Measurements from ENCODE around the gene ATRIP. TPM values are rescaled to one million over a fixed set of nuclear protein-coding genes. Genes with fewer than 3 reads are reported as not detected.

Gene ATRIP
- polyA plus RNA-seq, 1 donor (not counting 4 experiments of a cell fraction or from before 2014, with no cell fraction given): 9.7 TPM

GRCh38 chr3:48403533-48404439, 42.8 kb upstream of the ATRIP start:
- no peaks in the 10 kb centered on the region for H3K79me2 ChIP-seq (ENCODE audit: control insufficient read depth, insufficient read depth, low read length)
- no peak for DNase-seq (ENCODE audit: low read depth, low spot score)
- no peaks in the 10 kb centered on the region for H3K27me3 ChIP-seq (ENCODE audit: control insufficient read depth, extremely low read depth, insufficient read depth, low read length)
- H3K4me3 ChIP-seq (ENCODE audit: control insufficient read depth in 2 of 3, extremely low read depth in 1 of 3, insufficient read depth in 2 of 3, low read depth in 1 of 3, low read length in 3 of 3): no peak overlapping the region
- H4K20me1 ChIP-seq (ENCODE audit: control insufficient read depth, extremely low read depth, insufficient read depth, low read length): peaks cover 3% of the 10 kb centered on the region
- FAIRE-seq: no peak
- no peaks in the 10 kb centered on the region for H3K9me1 ChIP-seq (ENCODE audit: control insufficient read depth, extremely low read depth, insufficient read depth, low read length)
- H3K9ac ChIP-seq (ENCODE audit: control insufficient read depth, extremely low read depth, insufficient read depth, low read length): no peak overlapping the region
- H3K4me2 ChIP-seq (ENCODE audit: control insufficient read depth, extremely low read depth, insufficient read depth, low read depth, low read length): no peak overlapping the region
- H3K27ac ChIP-seq (ENCODE audit: control insufficient read depth, insufficient read depth, low read length): no peak overlapping the region
- H3K4me1 ChIP-seq (ENCODE audit: control insufficient read depth, extremely low read depth, insufficient read depth, low read length): peaks cover 23% of the 10 kb centered on the region
- dilution Hi-C loops (cut with MboI; ENCODE audit: extremely low pct_ligation_motif_present, low sequenced_read_pairs): no loop called here
- H3K9me3 ChIP-seq (ENCODE audit: control insufficient read depth, low read depth, low read length): no peaks in the 10 kb centered on the region
- peaks cover 45 to 60% of the 10 kb centered on the region in 2 experiments for H3K36me3 ChIP-seq (ENCODE audit: control insufficient read depth in 2 of 2, extremely low read depth in 1 of 2, insufficient read depth in 2 of 2, low read length in 2 of 2)
- H2AFZ ChIP-seq (ENCODE audit: control insufficient read depth, low read length): no peak overlapping the region
- TF ChIP-seq EZH2 (IDR thresholded peaks at IDR 0.05; ENCODE audit: low read length): no peak
- TF ChIP-seq, protein P1, sequence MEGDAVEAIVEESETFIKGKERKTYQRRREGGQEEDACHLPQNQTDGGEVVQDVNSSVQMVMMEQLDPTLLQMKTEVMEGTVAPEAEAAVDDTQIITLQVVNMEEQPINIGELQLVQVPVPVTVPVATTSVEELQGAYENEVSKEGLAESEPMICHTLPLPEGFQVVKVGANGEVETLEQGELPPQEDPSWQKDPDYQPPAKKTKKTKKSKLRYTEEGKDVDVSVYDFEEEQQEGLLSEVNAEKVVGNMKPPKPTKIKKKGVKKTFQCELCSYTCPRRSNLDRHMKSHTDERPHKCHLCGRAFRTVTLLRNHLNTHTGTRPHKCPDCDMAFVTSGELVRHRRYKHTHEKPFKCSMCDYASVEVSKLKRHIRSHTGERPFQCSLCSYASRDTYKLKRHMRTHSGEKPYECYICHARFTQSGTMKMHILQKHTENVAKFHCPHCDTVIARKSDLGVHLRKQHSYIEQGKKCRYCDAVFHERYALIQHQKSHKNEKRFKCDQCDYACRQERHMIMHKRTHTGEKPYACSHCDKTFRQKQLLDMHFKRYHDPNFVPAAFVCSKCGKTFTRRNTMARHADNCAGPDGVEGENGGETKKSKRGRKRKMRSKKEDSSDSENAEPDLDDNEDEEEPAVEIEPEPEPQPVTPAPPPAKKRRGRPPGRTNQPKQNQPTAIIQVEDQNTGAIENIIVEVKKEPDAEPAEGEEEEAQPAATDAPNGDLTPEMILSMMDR (optimal IDR thresholded peaks at IDR 0.05 in 1 of 3, IDR thresholded peaks at IDR 0.05 in 1 of 3, conservative IDR thresholded peaks at IDR 0.05 in 1 of 3; ENCODE audit: extremely low read depth in 1 of 3, insufficient read depth in 2 of 3, low read length in 3 of 3): no peak

- Histone ChIP-seq H3K27me3 (ENCODE audit: control insufficient read depth, extremely low read depth, insufficient read depth, low read length) (no peaks in the 10 kb centered on the region), H3K79me2 (ENCODE audit: control insufficient read depth, insufficient read depth, low read length) (no peaks in the 10 kb centered on the region), H3K9ac (ENCODE audit: control insufficient read depth, extremely low read depth, insufficient read depth, low read length) (no peak overlapping the region), H3K4me2 (ENCODE audit: control insufficient read depth, extremely low read depth, insufficient read depth, low read depth, low read length) (no peak overlapping the region), H3K27ac (ENCODE audit: control insufficient read depth, insufficient read depth, low read length) (no peak overlapping the region), H3K9me3 (ENCODE audit: control insufficient read depth, low read depth, low read length) (no peaks in the 10 kb centered on the region), H3K36me3 (ENCODE audit: control insufficient read depth in 2 of 2, extremely low read depth in 1 of 2, insufficient read depth in 2 of 2, low read length in 2 of 2) (peaks cover 46 to 67% of the 10 kb centered on the region in 2 experiments), H4K20me1 (ENCODE audit: control insufficient read depth, extremely low read depth, insufficient read depth, low read length) (peaks cover 3% of the 10 kb centered on the region), H2AFZ (ENCODE audit: control insufficient read depth, low read length) (no peak overlapping the region), H3K4me1 (ENCODE audit: control insufficient read depth, extremely low read depth, insufficient read depth, low read length) (peaks cover 23% of the 10 kb centered on the region), H3K4me3 (ENCODE audit: control insufficient read depth in 2 of 3, extremely low read depth in 1 of 3, insufficient read depth in 2 of 3, low read depth in 1 of 3, low read length in 3 of 3) (no peak overlapping the region), H3K9me1 (ENCODE audit: control insufficient read depth, extremely low read depth, insufficient read depth, low read length) (no peaks in the 10 kb centered on the region)
- TF ChIP-seq, protein P1 (optimal IDR thresholded peaks at IDR 0.05 in 1 of 3, IDR thresholded peaks at IDR 0.05 in 1 of 3, conservative IDR thresholded peaks at IDR 0.05 in 1 of 3; ENCODE audit: extremely low read depth in 1 of 3, insufficient read depth in 2 of 3, low read length in 3 of 3): no peak
- TF ChIP-seq EZH2 (IDR thresholded peaks at IDR 0.05; ENCODE audit: low read length): no peak
- DNase-seq (ENCODE audit: low read depth, low spot score): no peak
- dilution Hi-C loops (cut with MboI; ENCODE audit: extremely low pct_ligation_motif_present, low sequenced_read_pairs): no loop called here
- no peak for FAIRE-seq
These were observed 41.8 kb upstream of the ATRIP start for GRCh38 chr3:48404440-48405342.
